HG02970 (cell line): ENCODE results near the gene ZDHHC16.
"Not testable (repeated sequence)": the region's sequence is repeated elsewhere in the genome, so short reads cannot be mapped to it uniquely, and the experiment has no call there.

Experiments used
- ATAC-seq: cut with Tn5 transposase; IDR thresholded peaks from one replicate; pipeline ENCODE4 v1.9.1; 2021; ENCODE audit warnings: mild to moderate bottlenecking, moderate library complexity, moderate number of reproducible peaks; ENCODE audit not compliant: unreplicated experiment, low FRiP score

Gene ZDHHC16

GRCh38 chr10:97475936-97476594, 30.1 kb downstream of the ZDHHC16 start:
- no peak for ATAC-seq

DNA sequence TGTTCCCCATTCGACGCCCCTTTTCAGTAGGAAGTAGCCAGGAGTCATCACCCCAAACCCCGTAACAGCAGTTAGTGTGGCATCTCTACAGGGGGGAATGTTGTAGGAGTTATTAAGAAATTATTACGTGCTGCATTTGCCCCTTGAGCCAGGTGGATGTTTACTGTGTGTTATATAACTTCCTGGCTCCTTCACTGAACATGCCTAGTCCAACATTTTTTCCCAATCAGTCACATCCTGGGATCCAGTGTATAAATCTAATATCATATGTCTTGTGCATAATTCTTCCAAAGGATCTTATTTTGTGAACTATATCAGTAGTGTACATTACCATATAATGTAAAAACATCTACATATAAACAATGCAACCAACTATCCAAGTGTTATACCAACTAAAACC, 33.4 kb downstream of the ZDHHC16 start:
- not testable (repeated sequence) for ATAC-seq

GRCh38 chr10:97479939-97480338, 34.0 kb downstream of the ZDHHC16 start:
- ATAC-seq, result no peak

- no peak for ATAC-seq
Observed at GRCh38 chr10:97481071-97481470, 35.1 kb downstream of the ZDHHC16 start.

DNA sequence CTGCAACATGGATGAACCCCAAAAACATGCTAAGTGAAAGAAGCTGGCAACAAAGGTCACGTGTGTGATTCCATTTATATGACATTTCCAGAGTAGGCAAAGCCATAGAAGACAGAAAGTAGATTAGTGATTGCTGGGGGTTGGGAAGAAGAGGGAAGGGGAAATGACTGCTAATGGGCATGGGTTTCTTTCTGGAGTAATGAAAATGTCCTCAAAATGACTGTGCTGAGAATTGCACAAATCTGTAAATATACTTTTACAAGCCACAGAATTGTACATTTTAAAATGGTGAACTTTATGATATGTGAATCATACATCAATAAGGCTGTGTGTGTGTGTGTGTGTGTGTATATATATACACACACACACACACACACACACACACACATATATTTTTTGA, 36.4 kb downstream of the ZDHHC16 start:
- ATAC-seq, result no peak

GRCh38 chr10:97483506-97483905, 37.5 kb downstream of the ZDHHC16 start:
- ATAC-seq, result no peak

DNA sequence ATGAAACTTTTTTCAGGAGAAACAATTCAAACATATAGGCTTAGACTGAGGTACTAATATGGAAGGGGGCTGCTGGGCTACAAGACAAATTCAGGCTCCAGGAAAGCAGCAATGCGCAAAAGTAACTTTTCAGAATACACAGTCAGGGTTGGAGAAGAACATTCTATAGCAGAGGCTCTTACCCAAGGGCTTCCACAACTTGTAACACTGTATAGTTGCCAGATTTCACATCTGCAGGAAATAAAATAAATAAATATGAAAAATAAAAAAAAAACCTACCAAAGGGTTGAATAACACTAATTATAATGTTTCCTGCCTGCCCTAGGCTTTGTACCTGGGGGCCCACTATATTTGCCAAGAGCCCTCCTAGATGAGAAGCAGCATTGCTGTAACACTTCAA, 37.9 kb downstream of the ZDHHC16 start:
- ATAC-seq, result no peak

DNA sequence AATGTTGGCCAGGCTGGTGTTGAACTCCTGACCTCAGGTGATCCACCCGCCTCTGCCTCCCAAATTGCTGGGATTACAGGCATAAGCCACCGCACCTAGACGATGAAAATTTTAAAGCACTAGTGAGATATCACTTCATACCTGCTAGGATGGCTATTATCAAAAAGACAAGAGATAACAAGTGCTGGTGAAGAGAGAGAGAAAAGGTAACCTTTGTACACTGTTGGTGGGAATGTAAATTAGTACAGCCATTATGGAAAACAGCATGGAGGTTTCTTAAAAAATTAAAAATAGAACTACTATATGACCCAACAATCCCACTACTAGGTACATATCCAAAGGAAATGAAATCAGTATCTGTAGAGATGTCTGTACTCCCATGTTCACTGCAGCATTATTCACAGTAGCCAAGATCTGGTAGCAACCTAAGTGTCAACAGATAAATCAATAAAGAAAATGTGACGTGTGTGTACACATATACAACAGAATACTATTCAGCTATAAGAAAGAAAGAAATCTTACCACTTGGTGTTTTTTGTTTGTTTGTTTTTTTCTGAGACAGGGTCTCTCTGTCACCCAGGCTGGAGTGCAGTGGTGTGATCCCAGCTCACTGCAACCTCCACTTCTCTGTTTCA, 39.8 kb downstream of the ZDHHC16 start:
- no peak for ATAC-seq

GRCh38 chr10:97490592-97490991, 44.6 kb downstream of the ZDHHC16 start:
- ATAC-seq, result no peak

DNA sequence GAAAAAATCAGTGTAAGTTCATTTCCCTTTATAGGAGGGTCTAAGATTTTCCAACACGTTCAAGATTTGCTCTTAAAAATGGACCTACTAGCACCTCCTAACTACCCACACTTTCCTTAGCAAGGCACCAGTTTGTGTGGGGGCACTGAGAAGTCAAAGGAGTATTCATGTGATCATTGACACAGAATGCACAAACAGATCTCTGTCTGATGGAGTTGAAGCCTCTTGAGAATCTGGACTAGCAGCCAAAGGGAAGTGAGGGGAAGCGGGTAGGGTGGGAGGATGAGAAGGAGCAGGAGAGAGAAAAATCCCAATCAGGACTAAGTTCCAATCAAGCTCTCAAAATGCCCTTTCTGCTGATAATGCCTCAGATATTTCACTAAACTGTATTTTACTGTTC, 48.2 kb downstream of the ZDHHC16 start:
- no peak for ATAC-seq

DNA sequence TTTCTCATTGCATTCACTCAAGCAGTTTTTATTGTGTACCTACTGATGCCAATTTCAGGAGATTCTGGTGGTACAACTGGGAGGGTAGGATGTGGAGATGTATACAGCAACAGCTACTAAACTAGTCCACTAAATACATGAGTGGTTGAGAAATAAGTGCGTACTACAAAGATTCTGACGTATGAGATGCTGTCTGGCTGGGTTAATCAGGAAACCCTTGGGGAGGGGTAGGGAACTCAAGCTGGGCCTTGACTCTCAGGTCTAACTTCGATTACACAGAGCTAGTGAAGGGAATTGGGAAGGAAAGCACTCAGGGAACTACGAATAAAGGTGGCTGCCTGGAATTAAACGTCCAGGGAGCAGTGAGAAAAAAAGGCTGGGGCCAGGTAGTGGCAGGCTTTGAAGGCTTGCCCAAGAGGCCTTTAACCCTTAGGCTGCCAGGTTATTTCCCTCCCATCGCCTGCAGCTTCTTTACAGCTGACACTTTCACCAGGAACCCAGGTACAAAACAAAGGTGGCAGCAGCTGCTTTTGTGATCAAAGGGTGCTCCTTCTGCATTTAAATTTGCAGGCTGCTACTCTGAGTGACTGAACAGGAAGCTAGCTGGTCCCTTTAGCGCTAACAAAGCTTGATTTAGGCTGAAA, 49.0 kb downstream of the ZDHHC16 start:
- ATAC-seq, result no peak

DNA sequence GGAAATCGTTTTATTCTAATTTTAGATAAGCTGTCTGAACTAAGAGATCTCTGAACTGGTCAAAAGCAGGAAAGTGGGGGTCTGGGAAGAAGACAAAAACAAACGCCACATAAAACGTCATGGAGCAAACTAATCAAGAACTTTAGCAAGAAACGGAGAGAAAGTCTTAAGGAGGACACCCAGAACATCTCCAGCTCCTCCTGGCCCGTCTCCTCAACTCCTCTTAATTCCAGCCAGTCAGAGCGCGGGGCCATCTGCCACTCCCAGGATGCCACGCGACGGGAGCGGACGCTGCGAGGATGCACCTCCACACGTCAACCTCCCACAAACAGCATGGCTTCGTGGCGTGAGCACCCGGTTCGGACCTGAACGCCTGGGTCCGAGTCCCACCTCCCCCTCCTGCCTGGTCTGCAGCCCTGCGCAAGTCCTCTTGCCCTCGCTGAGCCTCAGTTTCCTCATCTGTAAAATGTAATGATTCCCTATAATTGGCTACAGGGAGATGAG, 51.6 kb downstream of the ZDHHC16 start:
- no peak for ATAC-seq

- ATAC-seq, result peak; percentile 93
Observed at GRCh38 chr10:97498076-97498840, 52.3 kb downstream of the ZDHHC16 start, which contains the start of gene MMS19. Gene MMS19 (minus strand): TSS chr10:97498422. CDS start chr10:97498384, 38 bp downstream.

GRCh38 chr10:97498841-97499560, 53.0 kb downstream of the ZDHHC16 start, which contains the start of gene UBTD1:
Gene UBTD1 (plus strand): TSS chr10:97498924. CDS start chr10:97499204, 280 bp downstream.
- no peak for ATAC-seq

- no peak for ATAC-seq
Observed at GRCh38 chr10:97499561-97500296, 53.8 kb downstream of the ZDHHC16 start.

- ATAC-seq, result no peak
Observed at GRCh38 chr10:97500297-97500575, 54.3 kb downstream of the ZDHHC16 start.

- no peak for ATAC-seq
Observed at GRCh38 chr10:97502916-97503315, 56.9 kb downstream of the ZDHHC16 start.

GRCh38 chr10:97503406-97503805, 57.4 kb downstream of the ZDHHC16 start:
- no peak for ATAC-seq

- ATAC-seq, result no peak
Observed at GRCh38 chr10:97505152-97505551, 59.2 kb downstream of the ZDHHC16 start.
